MV-4-11 (cell line): ENCODE results near the gene TMEM220.
"Not testable (repeated sequence)": the region's sequence is repeated elsewhere in the genome, so short reads cannot be mapped to it uniquely, and the experiment has no call there.

ENCODE experiments used
- DNase-seq: peaks from one replicate; lab custom pipeline; 2025; lab: John Stamatoyannopoulos, UW

TMEM220 gene

GRCh38 chr17:10728331-10728892 lies 1.4 kb downstream of the TMEM220 start:
- DNase-seq, result no peak

GRCh38 chr17:10727192-10727591 lies 2.6 kb downstream of the TMEM220 start:
- no peak for DNase-seq

- DNase-seq, result no peak
Observed at GRCh38 chr17:10726196-10726595, 3.6 kb downstream of the TMEM220 start.

GRCh38 chr17:10725262-10725661 lies 4.6 kb downstream of the TMEM220 start:
- no peak for DNase-seq

- DNase-seq, result no peak
Observed at GRCh38 chr17:10724546-10725195, 5.2 kb downstream of the TMEM220 start.

- DNase-seq, result no peak
Observed at GRCh38 chr17:10718547-10718946, 11.3 kb downstream of the TMEM220 start.

GRCh38 chr17:10716218-10716617 lies 13.6 kb downstream of the TMEM220 start:
- no peak for DNase-seq

GRCh38 chr17:10713318-10713717 lies 16.5 kb downstream of the TMEM220 start:
- DNase-seq, result no peak

- no peak for DNase-seq
Observed at GRCh38 chr17:10705727-10706126, 24.1 kb downstream of the TMEM220 start.

GRCh38 chr17:10702574-10702973 lies 27.2 kb downstream of the TMEM220 start:
- DNase-seq, result peak; percentile 78

GRCh38 chr17:10699856-10700255 lies 30.0 kb downstream of the TMEM220 start:
- DNase-seq, result peak; percentile 4

- peak; percentile 27 for DNase-seq
Observed at GRCh38 chr17:10698096-10698818, 31.6 kb downstream of the TMEM220 start.

GRCh38 chr17:10697092-10698081 lies 32.4 kb downstream of the TMEM220 start, which contains the start of the genes ADPRM and SCO1:
ADPRM (plus strand) TSS chr17:10697594; CDS start chr17:10704927, 7,333 bp downstream.
SCO1 (minus strand) TSS chr17:10697533; CDS start chr17:10697507, 26 bp downstream.
- DNase-seq, result peak; percentile 91

- not testable (repeated sequence) for DNase-seq
Observed at GRCh38 chr17:10695875-10696407, 33.9 kb downstream of the TMEM220 start.

GRCh38 chr17:10687499-10687898 lies 42.3 kb downstream of the TMEM220 start:
- DNase-seq, result no peak

GRCh38 chr17:10683853-10684252 lies 46.0 kb downstream of the TMEM220 start:
- DNase-seq, result peak; percentile 15

GRCh38 chr17:10681866-10682446 lies 47.9 kb downstream of the TMEM220 start:
- no peak for DNase-seq

- no peak for DNase-seq
Observed at GRCh38 chr17:10674704-10675103, 55.1 kb downstream of the TMEM220 start.

GRCh38 chr17:10673312-10673711 lies 56.5 kb downstream of the TMEM220 start:
- DNase-seq, result no peak

- no peak for DNase-seq
Observed at GRCh38 chr17:10668775-10669174, 61.0 kb downstream of the TMEM220 start.

GRCh38 chr17:10666906-10667305 lies 62.9 kb downstream of the TMEM220 start:
- no peak for DNase-seq
